Kidney epithelial cell (primary cell): ENCODE measurements around the gene GPR132. TPM values are rescaled to one million over a fixed set of nuclear protein-coding genes. Genes with fewer than 3 reads are reported as not detected.

Experiments used
- DNase-seq: peaks from one replicate; pipeline ENCODE4 v3.0.0-alpha.2; 2010; ENCODE audit warnings: low read depth
- H3K27me3 ChIP-seq: 2 replicates; pipeline ENCODE4 v1.6.0; 2011; ENCODE audit warnings: low read length; ENCODE audit not compliant: control insufficient read depth, insufficient read depth
- H3K36me3 ChIP-seq: 2 replicates; pipeline ENCODE4 v1.5.1; 2011; ENCODE audit warnings: low read length; ENCODE audit not compliant: control insufficient read depth, insufficient read depth
- H3K4me3 ChIP-seq: 2 replicates; pipeline ENCODE4 v1.5.1; 2011; ENCODE audit warnings: low read depth, mild to moderate bottlenecking, control low read depth, low read length
- total RNA-seq: library from RNA; depleted of rRNA; stranded (reverse); fragments of >200 nt; gene quantifications from 2 replicates; pipeline ENCODE4 v1.2.3, GENCODE V29; 2015
- TF ChIP-seq, protein P1 (sequence below): IDR thresholded peaks from 2 replicates; pipeline ENCODE4 v1.5.1; 2011; ENCODE audit warnings: mild to moderate bottlenecking, moderate library complexity, low read length, control low read depth, inconsistent platforms; ENCODE audit not compliant: insufficient read depth, poor library complexity, severe bottlenecking

The GPR132 gene
- total RNA-seq, 1 donor from 2014 or later, result 1.7 TPM

GRCh38 chr14:105102893-105103292 lies 37.7 kb upstream of the GPR132 start:
- no peak for DNase-seq
- H3K27me3 ChIP-seq, result peaks cover 10% of the 10 kb centered on the region
- H3K36me3 ChIP-seq, result no peaks in the 10 kb centered on the region
- no peak overlapping the region for H3K4me3 ChIP-seq
- TF ChIP-seq, protein P1, sequence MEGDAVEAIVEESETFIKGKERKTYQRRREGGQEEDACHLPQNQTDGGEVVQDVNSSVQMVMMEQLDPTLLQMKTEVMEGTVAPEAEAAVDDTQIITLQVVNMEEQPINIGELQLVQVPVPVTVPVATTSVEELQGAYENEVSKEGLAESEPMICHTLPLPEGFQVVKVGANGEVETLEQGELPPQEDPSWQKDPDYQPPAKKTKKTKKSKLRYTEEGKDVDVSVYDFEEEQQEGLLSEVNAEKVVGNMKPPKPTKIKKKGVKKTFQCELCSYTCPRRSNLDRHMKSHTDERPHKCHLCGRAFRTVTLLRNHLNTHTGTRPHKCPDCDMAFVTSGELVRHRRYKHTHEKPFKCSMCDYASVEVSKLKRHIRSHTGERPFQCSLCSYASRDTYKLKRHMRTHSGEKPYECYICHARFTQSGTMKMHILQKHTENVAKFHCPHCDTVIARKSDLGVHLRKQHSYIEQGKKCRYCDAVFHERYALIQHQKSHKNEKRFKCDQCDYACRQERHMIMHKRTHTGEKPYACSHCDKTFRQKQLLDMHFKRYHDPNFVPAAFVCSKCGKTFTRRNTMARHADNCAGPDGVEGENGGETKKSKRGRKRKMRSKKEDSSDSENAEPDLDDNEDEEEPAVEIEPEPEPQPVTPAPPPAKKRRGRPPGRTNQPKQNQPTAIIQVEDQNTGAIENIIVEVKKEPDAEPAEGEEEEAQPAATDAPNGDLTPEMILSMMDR, result no peak

DNA sequence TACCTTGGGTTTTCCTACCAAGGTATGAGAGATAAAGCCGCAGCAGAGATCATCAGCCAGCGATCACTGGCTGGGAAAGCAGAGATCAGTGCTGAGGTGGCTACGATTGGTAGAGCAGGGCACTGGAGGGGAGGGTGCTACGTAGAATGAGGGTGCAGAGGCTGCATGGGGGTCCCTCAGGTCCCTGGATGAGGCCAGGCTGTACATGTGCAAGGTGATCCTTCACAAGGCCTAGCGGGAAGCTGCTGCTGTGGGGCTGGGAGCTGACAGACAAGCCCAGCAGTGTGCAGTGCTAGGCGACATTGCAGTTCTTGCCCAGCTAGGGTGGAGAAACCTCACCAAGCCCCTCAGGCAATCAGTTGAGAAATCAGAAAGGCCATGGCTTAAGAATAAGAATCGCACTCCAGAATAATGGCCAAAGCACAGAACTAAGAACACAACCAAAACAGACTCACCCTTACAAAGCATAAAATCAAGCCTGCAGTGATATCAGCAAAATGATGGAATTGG lies 37.2 kb upstream of the GPR132 start:
- TF ChIP-seq, protein P1, result no peak
- no peaks in the 10 kb centered on the region for H3K36me3 ChIP-seq
- H3K27me3 ChIP-seq, result peaks cover 14% of the 10 kb centered on the region
- DNase-seq, result no peak
- no peak overlapping the region for H3K4me3 ChIP-seq

DNA sequence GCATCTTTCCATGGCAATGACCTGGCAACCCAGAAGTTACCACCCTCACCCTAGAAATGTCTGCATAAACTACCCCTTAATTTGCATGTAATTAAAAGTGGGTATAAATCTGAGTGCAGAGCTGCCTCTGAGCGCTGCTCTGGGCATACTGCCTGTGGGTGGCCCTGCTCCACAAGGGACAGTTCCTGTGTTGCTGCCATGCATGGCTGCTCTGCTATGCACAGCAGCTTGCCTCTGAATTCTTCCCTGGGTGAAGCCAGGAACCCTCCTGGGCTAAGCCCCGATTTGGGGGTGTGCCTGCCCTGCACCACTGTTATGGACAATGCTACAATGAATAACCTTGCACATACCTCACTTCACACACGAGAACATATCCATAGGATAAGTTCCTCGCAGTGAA lies 35.7 kb upstream of the GPR132 start:
- no peaks in the 10 kb centered on the region for H3K36me3 ChIP-seq
- no peak for DNase-seq
- no peak overlapping the region for H3K4me3 ChIP-seq
- TF ChIP-seq, protein P1, result no peak
- H3K27me3 ChIP-seq, result peaks cover 8% of the 10 kb centered on the region

GRCh38 chr14:105099778-105100177 lies 34.5 kb upstream of the GPR132 start:
- DNase-seq, result no peak
- Histone ChIP-seq H3K4me3 (no peak overlapping the region), H3K27me3 (peaks cover 8% of the 10 kb centered on the region), H3K36me3 (no peaks in the 10 kb centered on the region)
- TF ChIP-seq, protein P1, result no peak

DNA sequence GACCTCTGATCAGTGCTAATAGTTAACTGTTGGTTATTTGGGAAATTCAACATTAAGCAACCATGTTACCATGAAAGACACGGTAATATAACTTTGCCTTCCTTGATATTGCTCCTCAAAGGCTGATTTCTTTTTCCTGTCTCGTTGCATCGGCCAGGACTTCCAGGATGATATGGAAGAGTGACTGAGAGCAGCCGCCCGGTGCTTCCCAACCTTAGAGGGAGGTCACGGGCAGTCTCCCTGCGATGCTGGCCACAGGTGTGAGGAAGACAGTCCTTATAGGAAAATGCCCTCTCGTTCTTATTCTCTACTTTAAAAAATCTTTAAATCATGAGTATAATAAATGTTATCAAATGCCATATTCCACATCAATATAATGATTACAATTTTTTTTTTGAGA lies 33.1 kb upstream of the GPR132 start:
- Histone ChIP-seq H3K36me3 (no peaks in the 10 kb centered on the region), H3K4me3 (no peak overlapping the region), H3K27me3 (peaks cover 8% of the 10 kb centered on the region)
- DNase-seq, result no peak
- TF ChIP-seq, protein P1, result no peak

DNA sequence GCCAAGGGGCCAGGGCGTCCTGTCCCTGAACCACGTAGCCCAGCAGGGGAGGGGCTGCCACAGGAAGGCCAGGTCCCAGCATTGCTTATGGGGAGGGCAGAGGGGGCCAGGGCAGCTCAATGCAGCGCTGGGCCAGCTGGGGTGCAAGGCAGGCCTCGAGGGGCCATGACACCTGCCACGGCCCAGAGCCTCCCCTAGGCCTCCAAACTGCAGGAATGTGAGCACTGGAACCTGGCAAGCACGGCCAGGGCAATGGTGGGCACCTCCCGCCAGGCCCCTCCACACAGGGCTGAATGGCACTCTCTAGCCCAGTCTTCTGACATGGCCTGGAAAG lies 32.5 kb upstream of the GPR132 start:
- no peak for DNase-seq
- no peak overlapping the region for H3K4me3 ChIP-seq
- H3K36me3 ChIP-seq, result no peaks in the 10 kb centered on the region
- H3K27me3 ChIP-seq, result peaks cover 8% of the 10 kb centered on the region
- TF ChIP-seq, protein P1, result no peak
